ENCODE results near the gene FAT2.

The FAT2 gene

GRCh38 chr5:151555760-151556576, 35.2 kb downstream of the FAT2 start:
- Mint-ChIP-seq H3K9me3 (no peaks in the 10 kb centered on the region), H3K27me3 (no peaks in the 10 kb centered on the region), H3K36me3 (no peaks in the 10 kb centered on the region), H3K4me3 (no peak overlapping the region), H3K4me1 (no peaks in the 10 kb centered on the region), H3K27ac (no peak overlapping the region)

GRCh38 chr5:151553695-151554094, 37.4 kb downstream of the FAT2 start:
- H3K36me3 Mint-ChIP-seq, result no peaks in the 10 kb centered on the region
- H3K27me3 Mint-ChIP-seq, result no peaks in the 10 kb centered on the region
- no peaks in the 10 kb centered on the region for H3K4me1 Mint-ChIP-seq
- H3K9me3 Mint-ChIP-seq, result no peaks in the 10 kb centered on the region
- H3K4me3 Mint-ChIP-seq, result no peak overlapping the region
- H3K27ac Mint-ChIP-seq, result no peak overlapping the region

- Mint-ChIP-seq H3K4me1 (no peaks in the 10 kb centered on the region), H3K27ac (no peak overlapping the region), H3K27me3 (no peaks in the 10 kb centered on the region), H3K4me3 (no peak overlapping the region), H3K9me3 (no peaks in the 10 kb centered on the region), H3K36me3 (no peaks in the 10 kb centered on the region)
These were observed 37.9 kb downstream of the FAT2 start for GRCh38 chr5:151553130-151553670.

- H3K9me3 Mint-ChIP-seq, result no peaks in the 10 kb centered on the region
- H3K4me3 Mint-ChIP-seq, result no peak overlapping the region
- H3K27ac Mint-ChIP-seq, result no peak overlapping the region
- H3K27me3 Mint-ChIP-seq, result no peaks in the 10 kb centered on the region
- no peaks in the 10 kb centered on the region for H3K36me3 Mint-ChIP-seq
- H3K4me1 Mint-ChIP-seq, result no peaks in the 10 kb centered on the region
These were observed 39.1 kb downstream of the FAT2 start for GRCh38 chr5:151551985-151552384.

- Mint-ChIP-seq H3K36me3 (no peaks in the 10 kb centered on the region), H3K4me3 (no peak overlapping the region), H3K9me3 (no peaks in the 10 kb centered on the region), H3K27me3 (no peaks in the 10 kb centered on the region), H3K27ac (no peak overlapping the region), H3K4me1 (no peaks in the 10 kb centered on the region)
These were observed 41.0 kb downstream of the FAT2 start for GRCh38 chr5:151550146-151550545.

GRCh38 chr5:151549713-151550112, 41.4 kb downstream of the FAT2 start:
- no peak overlapping the region for H3K4me3 Mint-ChIP-seq
- no peak overlapping the region for H3K27ac Mint-ChIP-seq
- no peaks in the 10 kb centered on the region for H3K36me3 Mint-ChIP-seq
- no peaks in the 10 kb centered on the region for H3K9me3 Mint-ChIP-seq
- H3K27me3 Mint-ChIP-seq, result peaks cover 2% of the 10 kb centered on the region
- H3K4me1 Mint-ChIP-seq, result no peaks in the 10 kb centered on the region

GRCh38 chr5:151547364-151547763, 43.8 kb downstream of the FAT2 start:
- Mint-ChIP-seq H3K4me1 (no peaks in the 10 kb centered on the region), H3K36me3 (no peaks in the 10 kb centered on the region), H3K9me3 (no peaks in the 10 kb centered on the region), H3K27me3 (peaks cover 2% of the 10 kb centered on the region), H3K4me3 (no peak overlapping the region), H3K27ac (no peak overlapping the region)

GRCh38 chr5:151541571-151541970, 49.6 kb downstream of the FAT2 start:
- Mint-ChIP-seq H3K36me3 (no peaks in the 10 kb centered on the region), H3K9me3 (no peaks in the 10 kb centered on the region), H3K27me3 (peaks cover 2% of the 10 kb centered on the region), H3K4me3 (no peak overlapping the region), H3K4me1 (no peaks in the 10 kb centered on the region), H3K27ac (no peak overlapping the region)

All from activated naive CD4-positive, alpha-beta T cell treated with anti-CD3 and anti-CD28 coated beads, Interleukin-2, amount 50 U/mL, for 24 hours (primary cell).